SK-N-SH (cell line): ENCODE data around the gene DENND6A. TPM values are rescaled to one million over a fixed set of nuclear protein-coding genes. Genes with fewer than 3 reads are reported as not detected.
"Not testable (repeated sequence)": the region's sequence is repeated elsewhere in the genome, so short reads cannot be mapped to it uniquely, and the experiment has no call there.

Source experiments
- CTCF ChIA-PET: fragments of 300-600, 350-600 bp; formaldehyde crosslinking; extraction: SDS; loops from one replicate; lab custom pipeline; 2021; lab: Yijun Ruan, JAX
- POLR2A ChIA-PET: fragments of 350-600 bp; sonication (Branson Sonifier 250); formaldehyde crosslinking; extraction: SDS; loops from one replicate; lab custom pipeline; 2020; ENCODE audit warnings: antibody characterized with exemption, inconsistent platforms; lab: Yijun Ruan, JAX
- DNase-seq: peaks from one replicate; pipeline ENCODE4 v3.0.0; 2012
- H2AFZ ChIP-seq: fragments of 200-600 bp; sonication (generic); 2 replicates; pipeline ENCODE4 v1.8.1; 2016; ENCODE audit warnings: antibody characterized with exemption, mild to moderate bottlenecking, low read depth
- H3F3A ChIP-seq: fragments of 200-600 bp; sonication (generic); replicated peaks from 2 replicates; pipeline ENCODE3; 2016; ENCODE audit warnings: antibody characterized with exemption, mild to moderate bottlenecking; ENCODE audit not compliant: insufficient read depth
- H3K27ac ChIP-seq, 2 experiments: fragments of 200-500 bp in 1 of 2; fragments of 200-600 bp in 1 of 2; sonication (Bioruptor generic) in 1 of 2; sonication (generic), shearing (Covaris generic) in 1 of 2; 2 replicates each; pipeline versions ENCODE4 v1.5.1 to v1.6.1; 2014 to 2016; ENCODE audit warnings: low read depth in 2 of 2, inconsistent platforms in 1 of 2, low read length in 1 of 2, mild to moderate bottlenecking in 1 of 2, mixed read lengths in 1 of 2
- H3K27me3 ChIP-seq: fragments of 200-600 bp; sonication (generic), shearing (Covaris generic); 2 replicates; pipeline ENCODE4 v1.6.1; 2016; ENCODE audit warnings: mixed run types; ENCODE audit not compliant: insufficient read depth
- H3K36me3 ChIP-seq, 2 experiments: fragments of 200-500 bp in 1 of 2; fragments of 200-600 bp in 1 of 2; sonication (Bioruptor generic) in 1 of 2; sonication (generic) in 1 of 2; replicated peaks in 1 of 2; 2 replicates each; pipeline versions ENCODE3 to v1.5.1; 2014 to 2016; ENCODE audit warnings: low read length in 1 of 2, mild to moderate bottlenecking in 1 of 2; ENCODE audit not compliant: insufficient read depth in 2 of 2, control insufficient read depth in 1 of 2
- H3K4me1 ChIP-seq, 2 experiments: fragments of 200-500 bp in 1 of 2; fragments of 200-600 bp in 1 of 2; sonication (Bioruptor generic) in 1 of 2; sonication (generic), shearing (Covaris generic) in 1 of 2; 2 replicates each; pipeline versions ENCODE4 v1.5.1 to v1.6.1; 2014 to 2016; ENCODE audit warnings: low read depth in 1 of 2, low read length in 1 of 2, mixed run types in 1 of 2; ENCODE audit not compliant: insufficient read depth in 2 of 2, control insufficient read depth in 1 of 2
- H3K4me2 ChIP-seq: fragments of 200-600 bp; sonication (generic), shearing (Covaris generic); 2 replicates; pipeline ENCODE4 v1.6.1; 2017; ENCODE audit warnings: mixed run types
- H3K4me3 ChIP-seq, 2 experiments: fragments of 200-500 bp in 1 of 2; fragments of 200-600 bp in 1 of 2; sonication (Bioruptor generic) in 1 of 2; sonication (generic), shearing (Covaris generic) in 1 of 2; 2 replicates each; pipeline versions ENCODE4 v1.5.1 to v1.8.1; 2014 to 2016; ENCODE audit warnings: low read depth in 2 of 2, inconsistent platforms in 1 of 2, low read length in 1 of 2, mild to moderate bottlenecking in 1 of 2, mixed read lengths in 1 of 2, moderate library complexity in 1 of 2
- H3K79me2 ChIP-seq: fragments of 200-600 bp; sonication (generic); 2 replicates; pipeline ENCODE4 v1.8.1; 2017; ENCODE audit warnings: mild to moderate bottlenecking; ENCODE audit not compliant: insufficient read depth
- H3K9ac ChIP-seq: fragments of 200-600 bp; sonication (generic); 2 replicates; pipeline ENCODE4 v1.6.1; 2017; ENCODE audit warnings: mixed run types
- H3K9me2 ChIP-seq: fragments of 200-600 bp; sonication (generic); 2 replicates; pipeline ENCODE4 v1.6.1; 2017; ENCODE audit warnings: mixed run types
- H3K9me3 ChIP-seq: fragments of 200-600 bp; sonication (generic); 2 replicates; pipeline ENCODE4 v1.6.1; 2017; ENCODE audit warnings: mixed run types, mild to moderate bottlenecking, moderate library complexity
- H4K20me1 ChIP-seq: fragments of 200-600 bp; sonication (generic); 2 replicates; pipeline ENCODE4 v1.6.1; 2017; ENCODE audit warnings: mild to moderate bottlenecking, mixed run types; ENCODE audit not compliant: insufficient read depth
- CHD2 ChIP-seq: fragments of 150-350 bp; IDR thresholded peaks from 2 replicates; pipeline ENCODE4 v1.6.1; 2018; ENCODE audit warnings: low read length; ENCODE audit not compliant: partially characterized antibody
- FOSL2 ChIP-seq: IDR thresholded peaks from 2 replicates; pipeline ENCODE4 v1.4.0; 2012; ENCODE audit warnings: low read depth, mild to moderate bottlenecking, moderate library complexity, borderline replicate concordance
- GABPA ChIP-seq: IDR thresholded peaks from 2 replicates; pipeline ENCODE4 v1.4.0; 2012; ENCODE audit warnings: low read depth, mild to moderate bottlenecking
- JUND ChIP-seq: IDR thresholded peaks from 2 replicates; pipeline ENCODE4 v1.4.0; 2012
- RAD21 ChIP-seq: IDR thresholded peaks from 2 replicates; pipeline ENCODE4 v1.6.1; 2012; ENCODE audit warnings: mild to moderate bottlenecking, low read length
- RCOR1 ChIP-seq: fragments of 150-350 bp; IDR thresholded peaks from 2 replicates; pipeline ENCODE4 v1.6.1; 2017; ENCODE audit warnings: antibody characterized with exemption, low read length
- RFX5 ChIP-seq: IDR thresholded peaks from 2 replicates; pipeline ENCODE4 v1.6.1; 2012; ENCODE audit warnings: mild to moderate bottlenecking, improper control_type of control experiment, low read length
- SMC3 ChIP-seq: IDR thresholded peaks from 2 replicates; pipeline ENCODE4 v1.6.1; 2012; ENCODE audit warnings: low read depth, low read length, improper control_type of control experiment
- TAF1 ChIP-seq: IDR thresholded peaks from 2 replicates; pipeline ENCODE4 v1.6.1; 2012; ENCODE audit warnings: low read depth, mild to moderate bottlenecking, low read length, moderate library complexity, borderline replicate concordance
- YY1 ChIP-seq: IDR thresholded peaks from 2 replicates; pipeline ENCODE4 v1.4.0; 2012; ENCODE audit warnings: low read depth, mild to moderate bottlenecking
- WGBS: methylation state at CpG from one replicate; pipeline ENCODE4 v1.1.6; 2017; ENCODE audit warnings: low lambda C conversion rate; 5-methylcytosine and 5-hydroxymethylcytosine counted together
- polyA plus RNA-seq, 3 experiments: library from polyadenylated mRNA; depleted of rRNA; stranded (reverse); fragments of >200 nt; gene quantifications; 2 replicates each; pipeline ENCODE4 v1.2.3, GENCODE V29; 2012
- TF ChIP-seq, protein P1 (sequence below): IDR thresholded peaks from 2 replicates; pipeline ENCODE4 v1.4.0; 2012; ENCODE audit warnings: low read depth, borderline replicate concordance
- TF ChIP-seq, protein P2 (sequence below): IDR thresholded peaks from 2 replicates; pipeline ENCODE4 v1.4.0; 2012; ENCODE audit warnings: low read depth, borderline replicate concordance
- TF ChIP-seq, protein P3 (sequence below): fragments of 150-350 bp; IDR thresholded peaks from 2 replicates; pipeline ENCODE4 v1.6.1; 2016; ENCODE audit warnings: mild to moderate bottlenecking, low read depth, low read length
- TF ChIP-seq, protein P4 (sequence below): fragments of 150-350 bp; IDR thresholded peaks from 2 replicates; pipeline ENCODE4 v1.6.1; 2017; ENCODE audit warnings: antibody characterized with exemption, low read length, low read depth, borderline replicate concordance
- TF ChIP-seq, protein P5 (sequence below): fragments of 200-600 bp; sonication (generic); IDR thresholded peaks from 2 replicates; pipeline ENCODE4 v1.6.1; 2017; ENCODE audit warnings: antibody characterized with exemption, mild to moderate bottlenecking, moderate library complexity

Gene DENND6A
- polyA plus RNA-seq, 1 of the 3 experiments (the other 2 are of a cell fraction): 5.8 TPM

DNA sequence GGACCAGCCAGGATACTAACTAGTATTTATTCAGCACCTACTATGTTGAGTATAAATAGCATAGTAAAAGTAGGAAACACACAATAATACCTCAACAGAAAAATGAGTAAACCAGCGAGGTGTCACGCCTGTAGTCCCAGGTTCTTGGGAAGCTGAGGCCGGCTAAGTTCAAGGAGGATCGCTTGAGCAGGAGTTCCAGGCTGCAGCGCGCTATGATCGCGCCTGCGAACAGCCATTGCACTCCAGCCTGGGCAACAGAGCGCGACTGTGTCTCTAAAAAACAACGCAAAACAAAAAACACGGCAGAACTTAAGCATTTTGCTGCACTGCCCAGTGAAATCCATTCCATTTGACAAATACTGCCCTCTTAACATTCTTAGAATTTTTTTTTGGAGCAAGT is 1.3 kb upstream of the DENND6A start (continued):
- TF ChIP-seq YY1 (no peak), RAD21 (no peak), CHD2 (no peak), GABPA (no peak)
- TF ChIP-seq, protein P1, sequence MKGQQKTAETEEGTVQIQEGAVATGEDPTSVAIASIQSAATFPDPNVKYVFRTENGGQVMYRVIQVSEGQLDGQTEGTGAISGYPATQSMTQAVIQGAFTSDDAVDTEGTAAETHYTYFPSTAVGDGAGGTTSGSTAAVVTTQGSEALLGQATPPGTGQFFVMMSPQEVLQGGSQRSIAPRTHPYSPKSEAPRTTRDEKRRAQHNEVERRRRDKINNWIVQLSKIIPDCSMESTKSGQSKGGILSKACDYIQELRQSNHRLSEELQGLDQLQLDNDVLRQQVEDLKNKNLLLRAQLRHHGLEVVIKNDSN: no peak

DNA sequence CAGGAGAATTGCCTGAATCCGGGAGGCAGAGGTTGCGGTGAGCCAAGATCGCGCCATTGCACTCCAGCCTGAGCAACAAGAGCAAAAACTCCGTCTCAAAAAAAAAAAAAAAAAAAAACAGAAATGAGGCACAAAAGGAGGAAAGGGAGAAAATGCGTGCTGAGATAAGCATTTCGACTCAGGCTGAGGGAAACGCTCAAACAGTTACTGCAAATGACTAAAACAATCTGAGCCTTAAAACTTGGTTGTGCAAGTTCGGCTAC is 813 bp downstream of the DENND6A start:
- H3K9ac ChIP-seq: peak overlapping the region; percentile 94
- H3K4me1 ChIP-seq, H3K36me3 ChIP-seq, H3K27me3 ChIP-seq, CTCF ChIA-PET, H3K9me3 ChIP-seq, DNase-seq, H3K9me2 ChIP-seq: not testable (repeated sequence)
- H2AFZ ChIP-seq: 0 out of 2 replicates have a peak overlapping the region, but pooled peaks have one; percentile 65
- H3K4me2 ChIP-seq: peak overlapping the region; percentile 90
- H3K79me2 ChIP-seq: peaks cover 53% of the 10 kb centered on the region
- 2% methylated on average over 9 of the region's 9 CpGs for WGBS
- H3K27ac ChIP-seq: peak overlapping the region; percentile 93 to 95
- peak overlapping the region; percentile 67 to 77 for H3K4me3 ChIP-seq
- H4K20me1 ChIP-seq: peaks cover 45% of the 10 kb centered on the region
- H3F3A ChIP-seq: peaks cover 14% of the 10 kb centered on the region
- POLR2A ChIA-PET: interaction anchor here (0.7 to 1.4 kb wide), 3 partner anchors 26 to 95 kb away, joined by 3 to 7 read pairs (median 4); partner anchors contain the start of genes ARF4 and SLMAP
- TF ChIP-seq YY1: 0 out of 2 replicates have a peak, but pooled peaks have one; percentile 28

DNA sequence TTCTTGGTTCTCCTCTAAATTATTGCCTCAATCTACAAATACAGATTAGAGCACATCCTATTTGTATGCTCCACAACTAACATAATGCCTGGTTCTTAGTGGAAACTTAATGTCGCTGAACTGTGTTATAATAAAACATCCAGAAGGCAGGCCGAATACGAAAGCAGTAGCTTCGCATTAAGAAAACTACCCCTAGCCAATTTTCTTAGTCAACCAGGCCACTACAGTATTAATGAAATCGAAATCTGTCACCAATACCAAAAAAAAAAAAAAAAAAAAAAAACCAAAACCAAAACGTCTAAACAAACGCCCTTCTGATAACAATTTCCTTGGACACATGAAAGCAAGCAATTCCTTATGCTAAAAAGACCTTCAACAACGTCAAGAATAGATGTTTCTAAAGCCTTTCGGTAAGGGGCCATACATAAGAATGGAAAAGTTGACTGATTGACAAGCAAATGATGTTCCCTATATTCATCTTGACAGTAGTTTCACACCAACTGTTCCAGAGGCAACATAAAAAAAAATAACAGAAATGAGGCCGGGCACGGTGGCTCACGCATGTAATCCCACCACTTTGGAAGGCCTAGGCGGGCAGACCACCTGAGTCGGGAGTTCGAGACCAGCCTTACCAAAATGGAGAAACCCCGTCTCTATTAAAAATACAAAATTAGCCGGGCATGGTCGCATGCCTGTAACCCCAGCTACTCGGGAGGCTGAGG is 1.3 kb downstream of the DENND6A start:
- peak overlapping the region; percentile 90 for H3K4me2 ChIP-seq
- H3K9me2 ChIP-seq: no peaks in the 10 kb centered on the region
- CTCF ChIA-PET: no interaction called here
- WGBS: 26% methylated on average over 19 of the region's 19 CpGs
- H3K27me3 ChIP-seq: no peaks in the 10 kb centered on the region
- peak overlapping the region in 1 of 2 experiments; percentile 93; a peak in 2 of 4 replicates for H3K27ac ChIP-seq
- H4K20me1 ChIP-seq: peaks cover 50% of the 10 kb centered on the region
- H3K79me2 ChIP-seq: peaks cover 58% of the 10 kb centered on the region
- peak overlapping the region; percentile 94 for H3K9ac ChIP-seq
- H3K4me3 ChIP-seq: peak overlapping the region; percentile 67 to 77
- no peaks in the 10 kb centered on the region for H3K36me3 ChIP-seq
- TF ChIP-seq, protein P2, sequence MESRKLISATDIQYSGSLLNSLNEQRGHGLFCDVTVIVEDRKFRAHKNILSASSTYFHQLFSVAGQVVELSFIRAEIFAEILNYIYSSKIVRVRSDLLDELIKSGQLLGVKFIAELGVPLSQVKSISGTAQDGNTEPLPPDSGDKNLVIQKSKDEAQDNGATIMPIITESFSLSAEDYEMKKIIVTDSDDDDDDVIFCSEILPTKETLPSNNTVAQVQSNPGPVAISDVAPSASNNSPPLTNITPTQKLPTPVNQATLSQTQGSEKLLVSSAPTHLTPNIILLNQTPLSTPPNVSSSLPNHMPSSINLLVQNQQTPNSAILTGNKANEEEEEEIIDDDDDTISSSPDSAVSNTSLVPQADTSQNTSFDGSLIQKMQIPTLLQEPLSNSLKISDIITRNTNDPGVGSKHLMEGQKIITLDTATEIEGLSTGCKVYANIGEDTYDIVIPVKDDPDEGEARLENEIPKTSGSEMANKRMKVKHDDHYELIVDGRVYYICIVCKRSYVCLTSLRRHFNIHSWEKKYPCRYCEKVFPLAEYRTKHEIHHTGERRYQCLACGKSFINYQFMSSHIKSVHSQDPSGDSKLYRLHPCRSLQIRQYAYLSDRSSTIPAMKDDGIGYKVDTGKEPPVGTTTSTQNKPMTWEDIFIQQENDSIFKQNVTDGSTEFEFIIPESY: no peak
- TF ChIP-seq, protein P3, sequence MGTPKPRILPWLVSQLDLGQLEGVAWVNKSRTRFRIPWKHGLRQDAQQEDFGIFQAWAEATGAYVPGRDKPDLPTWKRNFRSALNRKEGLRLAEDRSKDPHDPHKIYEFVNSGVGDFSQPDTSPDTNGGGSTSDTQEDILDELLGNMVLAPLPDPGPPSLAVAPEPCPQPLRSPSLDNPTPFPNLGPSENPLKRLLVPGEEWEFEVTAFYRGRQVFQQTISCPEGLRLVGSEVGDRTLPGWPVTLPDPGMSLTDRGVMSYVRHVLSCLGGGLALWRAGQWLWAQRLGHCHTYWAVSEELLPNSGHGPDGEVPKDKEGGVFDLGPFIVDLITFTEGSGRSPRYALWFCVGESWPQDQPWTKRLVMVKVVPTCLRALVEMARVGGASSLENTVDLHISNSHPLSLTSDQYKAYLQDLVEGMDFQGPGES: no peak
- TF ChIP-seq RCOR1 (no peak), SMC3 (no peak), JUND (no peak), TAF1 (no peak), RFX5 (no peak), FOSL2 (no peak)
- TF ChIP-seq, protein P4, sequence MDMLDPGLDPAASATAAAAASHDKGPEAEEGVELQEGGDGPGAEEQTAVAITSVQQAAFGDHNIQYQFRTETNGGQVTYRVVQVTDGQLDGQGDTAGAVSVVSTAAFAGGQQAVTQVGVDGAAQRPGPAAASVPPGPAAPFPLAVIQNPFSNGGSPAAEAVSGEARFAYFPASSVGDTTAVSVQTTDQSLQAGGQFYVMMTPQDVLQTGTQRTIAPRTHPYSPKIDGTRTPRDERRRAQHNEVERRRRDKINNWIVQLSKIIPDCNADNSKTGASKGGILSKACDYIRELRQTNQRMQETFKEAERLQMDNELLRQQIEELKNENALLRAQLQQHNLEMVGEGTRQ: no peak
- TF ChIP-seq, protein P5, sequence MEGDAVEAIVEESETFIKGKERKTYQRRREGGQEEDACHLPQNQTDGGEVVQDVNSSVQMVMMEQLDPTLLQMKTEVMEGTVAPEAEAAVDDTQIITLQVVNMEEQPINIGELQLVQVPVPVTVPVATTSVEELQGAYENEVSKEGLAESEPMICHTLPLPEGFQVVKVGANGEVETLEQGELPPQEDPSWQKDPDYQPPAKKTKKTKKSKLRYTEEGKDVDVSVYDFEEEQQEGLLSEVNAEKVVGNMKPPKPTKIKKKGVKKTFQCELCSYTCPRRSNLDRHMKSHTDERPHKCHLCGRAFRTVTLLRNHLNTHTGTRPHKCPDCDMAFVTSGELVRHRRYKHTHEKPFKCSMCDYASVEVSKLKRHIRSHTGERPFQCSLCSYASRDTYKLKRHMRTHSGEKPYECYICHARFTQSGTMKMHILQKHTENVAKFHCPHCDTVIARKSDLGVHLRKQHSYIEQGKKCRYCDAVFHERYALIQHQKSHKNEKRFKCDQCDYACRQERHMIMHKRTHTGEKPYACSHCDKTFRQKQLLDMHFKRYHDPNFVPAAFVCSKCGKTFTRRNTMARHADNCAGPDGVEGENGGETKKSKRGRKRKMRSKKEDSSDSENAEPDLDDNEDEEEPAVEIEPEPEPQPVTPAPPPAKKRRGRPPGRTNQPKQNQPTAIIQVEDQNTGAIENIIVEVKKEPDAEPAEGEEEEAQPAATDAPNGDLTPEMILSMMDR: no peak
- H3K4me1 ChIP-seq: no peaks in the 10 kb centered on the region; a peak in 1 of 4 replicates
- H3F3A ChIP-seq: peaks cover 14% of the 10 kb centered on the region
- DNase-seq: no peak
- POLR2A ChIA-PET: no interaction called here
- H2AFZ ChIP-seq: no peak overlapping the region
- no peaks in the 10 kb centered on the region for H3K9me3 ChIP-seq
